ENCODE data around the gene NR2E1. TPM values are rescaled to one million over a fixed set of nuclear protein-coding genes. Genes with fewer than 3 reads are reported as not detected.

The NR2E1 gene
- total RNA-seq, 4 donors from 2014 or later = not detected

GRCh38 chr6:108159981-108160380, 5.8 kb upstream of the NR2E1 start:
- DNase-seq = no peak
- WGBS, 2 donors (ENCODE audit: low coverage in 1 of 2) = 19 to 20% methylated on average over 1 to 5 of the region's 5 CpGs
- in situ Hi-C loops (cut with MboI; ENCODE audit: low pct_ligation_motif_present in 1 of 4, low pct_unique_long_range_greater_than_20kb in 1 of 4, low sequenced_read_pairs in 3 of 4) (no loop called here), intact Hi-C loops (cut with DNase I; ENCODE audit: low total_unique reads) (no loop called here)
- H3K27ac ChIP-seq = no peak overlapping the region
- TF ChIP-seq CTCF (IDR thresholded peaks at IDR 0.05) (no peak), POLR2AphosphoS5 (IDR thresholded peaks at IDR 0.05) (no peak), EP300 (IDR thresholded peaks at IDR 0.05; ENCODE audit: low read depth) (no peak), POLR2A (IDR thresholded peaks at IDR 0.05) (no peak)
- no peaks in the 10 kb centered on the region for H3K9me3 ChIP-seq
- no peaks in the 10 kb centered on the region for H3K36me3 ChIP-seq
- no peak overlapping the region for H3K4me3 ChIP-seq
- H3K27me3 ChIP-seq = peaks cover 100% of the 10 kb centered on the region
- H3K4me1 ChIP-seq = peaks cover 9 to 21% (median 16%) of the 10 kb centered on the region in 4 donors

GRCh38 chr6:108161724-108162282, 4.0 kb upstream of the NR2E1 start:
- peaks cover 100% of the 10 kb centered on the region for H3K27me3 ChIP-seq
- DNase-seq = no peak
- no peak overlapping the region for H3K27ac ChIP-seq
- in situ Hi-C loops (cut with MboI; ENCODE audit: low pct_ligation_motif_present in 1 of 4, low pct_unique_long_range_greater_than_20kb in 1 of 4, low sequenced_read_pairs in 3 of 4) (no loop called here), intact Hi-C loops (cut with DNase I; ENCODE audit: low total_unique reads) (no loop called here)
- no peaks in the 10 kb centered on the region for H3K9me3 ChIP-seq
- TF ChIP-seq POLR2A (IDR thresholded peaks at IDR 0.05) = no peak
- TF ChIP-seq POLR2AphosphoS5 (IDR thresholded peaks at IDR 0.05) = no peak
- no peak for TF ChIP-seq CTCF (IDR thresholded peaks at IDR 0.05)
- no peak for TF ChIP-seq EP300 (IDR thresholded peaks at IDR 0.05; ENCODE audit: low read depth)
- 10 to 17% methylated on average over 2 to 3 of the region's 3 CpGs for WGBS, 2 donors (ENCODE audit: low coverage in 1 of 2)
- peaks cover 16 to 37% (median 30%) of the 10 kb centered on the region in 4 donors for H3K4me1 ChIP-seq
- H3K4me3 ChIP-seq = no peak overlapping the region
- H3K36me3 ChIP-seq = no peaks in the 10 kb centered on the region

GRCh38 chr6:108163267-108163643, 2.6 kb upstream of the NR2E1 start:
- H3K9me3 ChIP-seq = no peaks in the 10 kb centered on the region
- no peak for DNase-seq
- H3K4me3 ChIP-seq = no peak overlapping the region
- H3K36me3 ChIP-seq = no peaks in the 10 kb centered on the region
- TF ChIP-seq POLR2AphosphoS5 (IDR thresholded peaks at IDR 0.05) = no peak
- TF ChIP-seq POLR2A (IDR thresholded peaks at IDR 0.05) = no peak
- TF ChIP-seq EP300 (IDR thresholded peaks at IDR 0.05; ENCODE audit: low read depth) = no peak
- TF ChIP-seq CTCF (IDR thresholded peaks at IDR 0.05) = no peak
- in situ Hi-C loops (cut with MboI; ENCODE audit: low pct_ligation_motif_present in 1 of 4, low pct_unique_long_range_greater_than_20kb in 1 of 4, low sequenced_read_pairs in 3 of 4) = no loop called here
- intact Hi-C loops (cut with DNase I; ENCODE audit: low total_unique reads) = no loop called here
- peaks cover 100% of the 10 kb centered on the region for H3K27me3 ChIP-seq
- H3K27ac ChIP-seq = no peak overlapping the region
- 7% methylated on average over 4 of the region's 6 CpGs; no CpG with 5 or more reads in 1 of the 2 donors for WGBS, 2 donors (ENCODE audit: low coverage in 1 of 2)
- peaks cover 17 to 37% (median 27%) of the 10 kb centered on the region in 4 donors for H3K4me1 ChIP-seq

- 7 to 15% methylated on average over 8 to 36 of the region's 41 CpGs for whole genome bisulfite sequencing, 2 donors (ENCODE audit: low coverage in 1 of 2)
- peaks cover 100% of the 10 kb centered on the region for H3K27me3 ChIP-seq
- DNase-seq = no peak
- H3K36me3 ChIP-seq = no peaks in the 10 kb centered on the region
- H3K4me1 ChIP-seq = peaks cover 24 to 43% (median 33%) of the 10 kb centered on the region in 4 donors
- no peak overlapping the region for H3K4me3 ChIP-seq
- intact Hi-C loops (cut with DNase I; ENCODE audit: low total_unique reads) (no loop called here), in situ Hi-C loops (cut with MboI; ENCODE audit: low pct_ligation_motif_present in 1 of 4, low pct_unique_long_range_greater_than_20kb in 1 of 4, low sequenced_read_pairs in 3 of 4) (no loop called here)
- no peaks in the 10 kb centered on the region for H3K9me3 ChIP-seq
- no peak overlapping the region for H3K27ac ChIP-seq
- TF ChIP-seq POLR2AphosphoS5 (IDR thresholded peaks at IDR 0.05) (no peak), CTCF (IDR thresholded peaks at IDR 0.05) (no peak), POLR2A (IDR thresholded peaks at IDR 0.05) (no peak), EP300 (IDR thresholded peaks at IDR 0.05; ENCODE audit: low read depth) (no peak)
These were observed 1.9 kb upstream of the NR2E1 start for GRCh38 chr6:108163644-108164542.

Data from transverse colon (tissue), 4 donors.